ENCODE measurements around the gene DCK. TPM values are rescaled to one million over a fixed set of nuclear protein-coding genes. Genes with fewer than 3 reads are reported as not detected.
"Not testable (repeated sequence)": the region's sequence is repeated elsewhere in the genome, so short reads cannot be mapped to it uniquely, and the experiment has no call there.

The DCK gene
- total RNA-seq, 1 donor from 2014 or later: 19.8 TPM

GRCh38 chr4:71026086-71026485 lies 32.6 kb downstream of the DCK start:
- Mint-ChIP-seq H3K36me3 (ENCODE audit: low read depth) (peaks cover 18% of the 10 kb centered on the region), H3K27ac (ENCODE audit: unreplicated experiment) (no peak overlapping the region), H3K4me1 (no peaks in the 10 kb centered on the region), H3K27me3 (ENCODE audit: low read depth) (no peaks in the 10 kb centered on the region), H3K9me3 (no peaks in the 10 kb centered on the region), H3K4me3 (no peak overlapping the region)
- TF ChIP-seq CTCF (conservative IDR thresholded peaks at IDR 0.05): no peak
- no peak for DNase-seq (ENCODE audit: low read depth, low spot score)

- H3K4me3 Mint-ChIP-seq: no peak overlapping the region
- no peak for TF ChIP-seq CTCF (conservative IDR thresholded peaks at IDR 0.05)
Observed at GRCh38 chr4:71027611-71028010, 34.2 kb downstream of the DCK start.

GRCh38 chr4:71029504-71029903 lies 36.1 kb downstream of the DCK start:
- no peak for DNase-seq (ENCODE audit: low read depth, low spot score)
- Mint-ChIP-seq H3K9me3 (no peaks in the 10 kb centered on the region), H3K36me3 (ENCODE audit: low read depth) (peaks cover 16% of the 10 kb centered on the region), H3K27me3 (ENCODE audit: low read depth) (no peaks in the 10 kb centered on the region), H3K4me3 (no peak overlapping the region), H3K27ac (ENCODE audit: unreplicated experiment) (peak overlapping the region; percentile 67), H3K4me1 (no peaks in the 10 kb centered on the region)
- no peak for TF ChIP-seq CTCF (conservative IDR thresholded peaks at IDR 0.05)

More at GRCh38 chr4:71027611-71028010, 34.2 kb downstream of the DCK start:
- H3K27me3 Mint-ChIP-seq (ENCODE audit: low read depth): no peaks in the 10 kb centered on the region
- H3K27ac Mint-ChIP-seq (ENCODE audit: unreplicated experiment): no peak overlapping the region
- H3K36me3 Mint-ChIP-seq (ENCODE audit: low read depth): peaks cover 21% of the 10 kb centered on the region
- H3K4me1 Mint-ChIP-seq: no peaks in the 10 kb centered on the region
- H3K9me3 Mint-ChIP-seq: no peaks in the 10 kb centered on the region
- no peak for DNase-seq (ENCODE audit: low read depth, low spot score)

GRCh38 chr4:71032106-71032505 lies 38.7 kb downstream of the DCK start:
- DNase-seq (ENCODE audit: low read depth, low spot score); H3K4me1 Mint-ChIP-seq; H3K9me3 Mint-ChIP-seq; H3K27me3 Mint-ChIP-seq (ENCODE audit: low read depth); H3K27ac Mint-ChIP-seq (ENCODE audit: unreplicated experiment); H3K4me3 Mint-ChIP-seq: not testable (repeated sequence)
- H3K36me3 Mint-ChIP-seq (ENCODE audit: low read depth): peaks cover 16% of the 10 kb centered on the region

GRCh38 chr4:71045256-71045655 lies 51.8 kb downstream of the DCK start:
- H3K27ac Mint-ChIP-seq (ENCODE audit: unreplicated experiment): no peak overlapping the region
- no peak for DNase-seq (ENCODE audit: low read depth, low spot score)
- H3K9me3 Mint-ChIP-seq: peaks cover 11% of the 10 kb centered on the region
- no peaks in the 10 kb centered on the region for H3K4me1 Mint-ChIP-seq
- TF ChIP-seq CTCF (conservative IDR thresholded peaks at IDR 0.05): no peak
- H3K27me3 Mint-ChIP-seq (ENCODE audit: low read depth): no peaks in the 10 kb centered on the region
- no peak overlapping the region for H3K4me3 Mint-ChIP-seq
- H3K36me3 Mint-ChIP-seq (ENCODE audit: low read depth): peaks cover 38% of the 10 kb centered on the region

GRCh38 chr4:71049395-71049794 lies 55.9 kb downstream of the DCK start:
- Mint-ChIP-seq H3K27ac (ENCODE audit: unreplicated experiment) (no peak overlapping the region), H3K27me3 (ENCODE audit: low read depth) (no peaks in the 10 kb centered on the region), H3K4me1 (no peaks in the 10 kb centered on the region), H3K9me3 (peaks cover 10% of the 10 kb centered on the region), H3K4me3 (no peak overlapping the region), H3K36me3 (ENCODE audit: low read depth) (peaks cover 10% of the 10 kb centered on the region)
- TF ChIP-seq CTCF (conservative IDR thresholded peaks at IDR 0.05): no peak
- no peak for DNase-seq (ENCODE audit: low read depth, low spot score)

Data from neural crest cell (in vitro differentiated cells).